ENCODE measurements around the gene DENND5B. TPM values are rescaled to one million over a fixed set of nuclear protein-coding genes. Genes with fewer than 3 reads are reported as not detected.

Gene DENND5B
- total RNA-seq, 1 experiment from 2014 or later, result 9.2 TPM

GRCh38 chr12:31498424-31498823, 92.5 kb downstream of the DENND5B start:
- no peak overlapping the region for H2AFZ ChIP-seq
- H3K9me3 ChIP-seq (ENCODE audit: insufficient read depth, low read depth), result peaks cover 3% of the 10 kb centered on the region; the same call in 1 of the 2 replicates
- TF ChIP-seq EZH2 (IDR thresholded peaks at IDR 0.05; ENCODE audit: low read depth), result no peak
- TF ChIP-seq CTCF (conservative IDR thresholded peaks at IDR 0.05), result no peak
- no peaks in the 10 kb centered on the region for H3K36me3 ChIP-seq (ENCODE audit: low read depth)
- H3K4me2 ChIP-seq, result no peak overlapping the region
- H3K9me2 ChIP-seq (ENCODE audit: insufficient read depth), result no peaks in the 10 kb centered on the region
- POLR2A ChIA-PET (ENCODE audit: unreplicated experiment), result no interaction called here
- intact Hi-C loops (cut with micrococcal nuclease; ENCODE audit: unreplicated experiment), result no loop called here
- H3K27me3 ChIP-seq (ENCODE audit: insufficient read depth, low read depth), result no peaks in the 10 kb centered on the region
- no peak overlapping the region for H3K4me3 ChIP-seq
- CTCF ChIA-PET, result no interaction called here
- no peak overlapping the region for H3K27ac ChIP-seq
- H3F3A ChIP-seq (ENCODE audit: insufficient read depth, low read depth), result peaks cover 5% of the 10 kb centered on the region; the same call in 1 of the 2 replicates
- H3K4me1 ChIP-seq (replicated peaks; ENCODE audit: insufficient read depth), result peaks cover 5% of the 10 kb centered on the region
- H4K20me1 ChIP-seq (ENCODE audit: insufficient read depth), result no peaks in the 10 kb centered on the region
- DNase-seq, result no peak
- H3K79me2 ChIP-seq (ENCODE audit: low read depth), result no peaks in the 10 kb centered on the region
- BruUV-seq (replicated peaks), result no TSS peak

GRCh38 chr12:31496257-31496656, 94.7 kb downstream of the DENND5B start:
- Histone ChIP-seq H3K27me3 (ENCODE audit: insufficient read depth, low read depth) (no peaks in the 10 kb centered on the region), H3F3A (ENCODE audit: insufficient read depth, low read depth) (peaks cover 15% of the 10 kb centered on the region), H2AFZ (peak overlapping the region; percentile 61; the same call in 1 of the 2 replicates), H3K36me3 (ENCODE audit: low read depth) (no peaks in the 10 kb centered on the region), H3K9me2 (ENCODE audit: insufficient read depth) (no peaks in the 10 kb centered on the region), H3K27ac (no peak overlapping the region), H3K9me3 (ENCODE audit: insufficient read depth, low read depth) (peaks cover 3% of the 10 kb centered on the region; the same call in 1 of the 2 replicates), H3K4me2 (no peak overlapping the region), H3K4me1 (replicated peaks; ENCODE audit: insufficient read depth) (peaks cover 24% of the 10 kb centered on the region), H3K79me2 (ENCODE audit: low read depth) (no peaks in the 10 kb centered on the region), H4K20me1 (ENCODE audit: insufficient read depth) (no peaks in the 10 kb centered on the region), H3K4me3 (no peak overlapping the region)
- POLR2A ChIA-PET (ENCODE audit: unreplicated experiment), result no interaction called here
- no peak for TF ChIP-seq CTCF (conservative IDR thresholded peaks at IDR 0.05)
- no peak for TF ChIP-seq EZH2 (IDR thresholded peaks at IDR 0.05; ENCODE audit: low read depth)
- BruUV-seq (replicated peaks), result no TSS peak
- DNase-seq, result no peak
- intact Hi-C loops (cut with micrococcal nuclease; ENCODE audit: unreplicated experiment), result no loop called here
- CTCF ChIA-PET, result no interaction called here

- H3K9me3 ChIP-seq (ENCODE audit: insufficient read depth, low read depth), result no peaks in the 10 kb centered on the region
- H3F3A ChIP-seq (ENCODE audit: insufficient read depth, low read depth), result peaks cover 16% of the 10 kb centered on the region
- BruUV-seq (replicated peaks), result no TSS peak
- ChIA-PET POLR2A (ENCODE audit: unreplicated experiment) (no interaction called here), CTCF (interaction anchor here (0.6 kb wide), 1 partner anchor 761 kb away, joined by 4 read pairs; no protein-coding TSS in a partner anchor)
- no peak for DNase-seq
- H4K20me1 ChIP-seq (ENCODE audit: insufficient read depth), result no peaks in the 10 kb centered on the region
- H3K4me2 ChIP-seq, result no peak overlapping the region
- H3K4me1 ChIP-seq (replicated peaks; ENCODE audit: insufficient read depth), result peaks cover 33% of the 10 kb centered on the region
- H3K36me3 ChIP-seq (ENCODE audit: low read depth), result no peaks in the 10 kb centered on the region
- intact Hi-C loops (cut with micrococcal nuclease; ENCODE audit: unreplicated experiment), result no loop called here
- TF ChIP-seq EZH2 (IDR thresholded peaks at IDR 0.05; ENCODE audit: low read depth), result no peak
- no peak for TF ChIP-seq CTCF (conservative IDR thresholded peaks at IDR 0.05)
- H2AFZ ChIP-seq, result no peak overlapping the region
- no peaks in the 10 kb centered on the region for H3K27me3 ChIP-seq (ENCODE audit: insufficient read depth, low read depth)
- no peak overlapping the region for H3K27ac ChIP-seq
- no peaks in the 10 kb centered on the region for H3K79me2 ChIP-seq (ENCODE audit: low read depth)
- no peaks in the 10 kb centered on the region for H3K9me2 ChIP-seq (ENCODE audit: insufficient read depth)
- no peak overlapping the region for H3K4me3 ChIP-seq
Observed at GRCh38 chr12:31494455-31494854, 96.5 kb downstream of the DENND5B start.
